HL-60/S4 (cell line): Measurements from ENCODE around the gene IGF2.

Experiments used
- in situ Hi-C: fragments of 300-500 bp; cut with MboI; formaldehyde crosslinking; loops from 2 replicates; pipeline ENCODE4 v1.14.3; 2022; ENCODE audit warnings: low sequenced_read_pairs

Gene IGF2

GRCh38 chr11:2172676-2173075, 33.5 kb upstream of the IGF2 start:
- in situ Hi-C loops: loop anchor here (25.0 kb wide), 1 partner anchor 335 kb away; the partner anchor contains the start of genes SYT8 and TNNI2

DNA sequence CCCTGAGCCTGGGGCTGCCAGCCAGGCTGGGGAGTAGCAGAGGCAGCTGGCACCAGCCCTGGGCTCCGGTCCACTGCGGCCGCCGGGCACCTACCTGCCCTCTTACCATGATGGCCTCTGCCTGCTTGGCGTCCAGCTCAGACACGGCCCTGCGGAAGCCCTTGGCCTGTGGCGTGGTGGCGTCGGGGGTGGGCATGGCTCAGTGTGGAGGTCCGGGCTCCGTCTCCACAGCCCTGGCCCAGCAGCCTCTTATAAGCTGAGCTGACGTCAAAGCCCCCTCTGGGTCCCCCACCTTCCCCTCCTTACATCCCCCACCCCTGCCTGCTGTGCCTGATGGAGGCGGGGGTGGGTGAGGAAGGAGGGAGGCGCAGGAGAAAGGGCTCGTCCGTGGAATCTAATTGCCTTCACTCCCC, 32.4 kb upstream of the IGF2 start, which contains the start of gene TH:
Gene TH, minus strand, starts transcription at position 225 of the 413 bp plus-strand sequence. Its CDS starts 29 bp downstream, at position 196.
- in situ Hi-C loops: loop anchor here (25.0 kb wide), 1 partner anchor 334 kb away; the partner anchor contains the start of genes SYT8 and TNNI2

GRCh38 chr11:2169626-2170570, 30.7 kb upstream of the IGF2 start:
- in situ Hi-C loops: loop anchor here (25.0 kb wide), 1 partner anchor 333 kb away; the partner anchor contains the start of genes SYT8 and TNNI2

- in situ Hi-C loops: loop anchor here (25.0 kb wide), 1 partner anchor 332 kb away; the partner anchor contains the start of genes SYT8 and TNNI2
Observed at GRCh38 chr11:2169005-2169378, 29.8 kb upstream of the IGF2 start.

DNA sequence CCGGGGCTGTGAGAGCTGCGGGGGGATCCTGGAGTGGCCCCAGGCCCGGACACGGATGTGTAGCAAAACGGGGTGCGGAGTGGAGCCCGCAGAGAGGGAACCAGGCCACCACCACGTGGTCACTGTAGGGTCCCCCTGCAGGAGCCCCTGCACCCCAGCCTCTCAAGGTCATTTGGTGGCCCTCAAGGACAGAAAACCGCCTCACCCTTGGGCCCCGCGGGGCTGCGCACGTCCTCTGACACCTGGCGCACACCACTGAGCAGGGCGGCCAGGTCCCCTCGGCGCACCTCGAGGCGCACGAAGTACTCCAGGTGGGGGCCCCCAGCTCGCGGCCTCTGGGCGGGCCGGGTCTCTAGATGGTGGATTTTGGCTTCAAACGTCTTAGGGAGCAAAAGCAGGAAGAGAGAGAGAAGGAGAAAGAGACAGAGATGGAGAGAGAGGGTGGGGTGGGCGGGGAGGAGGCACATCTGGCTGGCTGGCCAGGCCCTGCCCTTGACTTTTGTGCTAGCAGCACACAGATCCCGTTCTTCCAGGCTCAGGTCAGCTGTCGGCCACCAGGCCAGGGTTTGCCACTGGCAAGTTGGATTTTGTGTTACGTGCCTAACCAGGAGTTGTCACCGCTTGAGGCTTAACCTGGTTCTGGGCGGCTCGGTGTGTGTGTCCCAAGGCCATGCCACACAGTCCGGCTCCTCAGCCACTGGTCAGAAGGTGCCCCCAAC, 29.3 kb upstream of the IGF2 start:
- in situ Hi-C loops: loop anchor here (25.0 kb wide), 1 partner anchor 331 kb away; the partner anchor contains the start of genes SYT8 and TNNI2

DNA sequence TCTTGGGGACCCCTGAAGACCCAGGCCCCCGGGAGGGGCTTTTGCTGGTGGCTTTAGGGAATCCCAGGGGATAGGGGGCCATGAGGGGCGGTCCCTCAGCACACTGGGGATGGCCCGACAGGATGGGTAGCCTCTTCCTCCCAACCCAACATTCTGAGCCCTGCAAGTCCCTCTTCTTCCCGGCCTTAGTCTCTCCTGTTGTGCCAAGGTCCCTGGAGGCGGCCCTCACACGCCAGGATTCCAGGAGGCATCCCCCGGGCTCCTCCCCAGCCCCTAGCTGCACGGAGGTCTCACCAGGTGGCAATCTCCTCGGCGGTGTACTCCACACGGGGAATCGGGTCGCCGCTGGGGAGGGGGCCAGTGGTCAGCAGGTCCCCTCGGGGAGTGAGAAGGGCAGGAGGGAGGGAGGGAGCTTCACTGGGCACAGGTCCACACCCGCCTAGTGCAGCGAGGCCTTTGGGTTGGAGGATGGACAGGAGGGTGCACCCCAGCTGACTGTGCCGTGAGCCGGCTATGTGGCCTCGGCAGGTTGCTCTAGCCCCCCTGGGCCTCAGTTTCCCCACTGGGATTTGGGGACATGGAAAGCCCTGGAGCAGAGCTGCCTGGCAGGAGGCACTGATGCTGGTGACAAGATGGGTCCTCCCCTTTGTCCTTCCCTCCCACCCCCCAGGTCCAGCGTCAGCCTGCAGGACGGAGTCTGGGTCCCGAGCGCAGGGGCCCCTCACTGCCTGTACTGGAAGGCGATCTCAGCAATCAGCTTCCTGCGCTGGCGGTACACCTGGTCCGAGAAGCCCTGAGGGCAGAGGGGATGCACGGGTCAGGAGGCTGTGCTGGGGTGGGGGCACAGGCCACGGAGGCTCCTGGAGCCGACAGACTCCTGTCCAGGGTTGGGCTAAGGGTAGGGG, 28.2 kb upstream of the IGF2 start:
- in situ Hi-C loops: loop anchor here (25.0 kb wide), 1 partner anchor 330 kb away; the partner anchor contains the start of genes SYT8 and TNNI2

DNA sequence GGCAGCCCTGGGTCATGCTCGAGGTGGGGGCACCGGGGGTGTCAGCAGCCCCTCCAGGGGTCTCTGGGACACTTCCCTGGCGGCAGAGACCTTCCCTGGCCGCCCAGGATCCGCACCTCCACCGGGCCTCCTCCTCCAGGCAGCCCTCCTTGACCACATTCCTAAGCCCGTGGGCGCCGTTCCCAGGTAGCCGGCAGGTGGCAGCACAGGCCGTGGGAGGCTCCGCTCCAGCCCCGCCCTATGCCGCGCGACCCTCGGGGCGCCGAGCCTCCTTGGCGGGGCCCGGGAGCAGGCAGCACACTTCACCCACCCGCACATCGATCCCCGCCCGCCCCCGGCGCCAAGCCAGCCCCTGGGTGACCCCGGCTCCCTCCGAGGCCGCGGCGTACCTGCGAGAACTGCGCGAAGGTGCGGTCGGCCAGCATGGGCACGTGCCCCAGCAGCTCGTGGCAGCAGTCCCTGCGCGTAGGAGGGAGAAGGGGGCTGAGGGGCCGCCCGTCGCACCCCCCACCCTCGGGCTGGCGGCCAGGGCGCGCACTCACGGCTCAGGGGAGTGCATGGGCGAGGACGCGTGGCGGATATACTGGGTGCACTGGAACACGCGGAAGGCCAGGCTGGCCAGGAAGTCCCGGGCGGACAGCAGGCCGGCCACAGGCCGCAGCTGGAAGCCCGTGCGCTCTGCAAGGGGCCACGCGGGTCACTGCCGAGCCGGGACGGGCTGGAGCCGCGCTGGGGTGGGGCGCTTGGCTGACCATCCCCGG, 27.1 kb upstream of the IGF2 start:
- in situ Hi-C loops: loop anchor here (25.0 kb wide), 1 partner anchor 329 kb away; the partner anchor contains the start of genes SYT8 and TNNI2

DNA sequence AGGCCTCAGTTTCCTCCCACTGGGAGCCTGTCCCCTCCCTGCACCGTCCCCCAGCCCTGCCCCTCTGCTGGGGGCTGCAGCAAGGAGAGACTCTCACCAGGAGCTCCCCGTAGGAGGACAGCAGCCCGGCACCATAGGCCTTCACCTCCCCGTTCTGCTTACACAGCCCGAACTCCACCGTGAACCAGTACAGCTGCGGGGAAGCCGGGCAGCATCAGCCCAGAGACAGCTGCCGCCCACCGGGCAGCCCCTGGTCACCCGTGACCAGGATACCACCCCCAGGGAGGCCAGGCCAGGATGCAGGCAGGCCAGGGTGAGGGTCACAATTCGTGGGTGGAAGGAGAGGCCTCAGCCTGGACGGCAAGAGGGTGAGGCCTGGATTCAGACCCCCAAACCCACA, 26.4 kb upstream of the IGF2 start:
- in situ Hi-C loops: loop anchor here (25.0 kb wide), 1 partner anchor 328 kb away; the partner anchor contains the start of genes SYT8 and TNNI2

DNA sequence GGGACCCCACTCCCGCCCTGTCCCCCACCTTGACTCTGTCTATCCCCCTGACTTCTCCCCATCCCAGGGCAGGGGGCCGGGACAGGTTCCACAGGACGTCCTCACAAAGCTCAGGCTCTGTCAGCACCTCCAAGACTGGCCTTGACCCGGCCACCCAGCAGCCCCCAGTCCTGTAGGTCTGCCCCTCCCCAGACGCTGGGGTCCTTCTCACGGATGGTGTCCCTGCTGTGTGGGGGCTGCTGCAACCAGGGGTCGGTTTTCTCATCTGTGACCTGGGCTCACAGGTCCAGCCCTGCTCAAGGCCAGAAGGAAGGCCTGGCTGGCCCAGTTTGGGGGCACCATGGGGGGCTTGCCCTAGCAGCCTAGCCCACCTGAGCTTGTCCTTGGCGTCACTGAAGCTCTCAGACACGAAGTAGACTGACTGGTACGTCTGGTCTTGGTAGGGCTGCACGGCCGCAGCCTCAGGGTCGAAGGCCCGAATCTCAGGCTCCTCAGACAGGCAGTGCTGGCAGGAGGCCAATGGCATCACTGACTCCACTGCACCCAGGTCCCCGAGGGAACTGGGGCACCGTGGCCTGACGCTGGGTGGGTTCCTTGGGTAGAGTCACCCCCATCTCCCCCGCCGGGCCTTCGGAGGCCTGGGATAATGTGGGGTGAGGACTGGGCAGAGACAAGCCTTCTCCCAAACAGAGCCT, 25.8 kb upstream of the IGF2 start:
- in situ Hi-C loops: loop anchor here (25.0 kb wide), 1 partner anchor 328 kb away; the partner anchor contains the start of genes SYT8 and TNNI2

- in situ Hi-C loops: loop anchor here (25.0 kb wide), 1 partner anchor 327 kb away; the partner anchor contains the start of genes SYT8 and TNNI2
Observed at GRCh38 chr11:2164081-2164480, 24.9 kb upstream of the IGF2 start.

- in situ Hi-C loops: loop anchor here (25.0 kb wide), 1 partner anchor 326 kb away; the partner anchor contains the start of genes SYT8 and TNNI2
Observed at GRCh38 chr11:2163428-2163978, 24.3 kb upstream of the IGF2 start.

- in situ Hi-C loops: loop anchor here (25.0 kb wide), 1 partner anchor 323 kb away; the partner anchor contains the start of genes SYT8 and TNNI2
Observed at GRCh38 chr11:2160736-2161259, 21.6 kb upstream of the IGF2 start, which contains the start of gene INS. INS (minus strand) TSS chr11:2161209; CDS start chr11:2160971, 238 bp downstream.

GRCh38 chr11:2159536-2160413, 20.6 kb upstream of the IGF2 start:
- in situ Hi-C loops: loop anchor here (25.0 kb wide), 1 partner anchor 322 kb away; the partner anchor contains the start of genes SYT8 and TNNI2

- in situ Hi-C loops: loop anchor here (25.0 kb wide), 1 partner anchor 322 kb away; the partner anchor contains the start of genes SYT8 and TNNI2
Observed at GRCh38 chr11:2158966-2159365, 19.8 kb upstream of the IGF2 start.

DNA sequence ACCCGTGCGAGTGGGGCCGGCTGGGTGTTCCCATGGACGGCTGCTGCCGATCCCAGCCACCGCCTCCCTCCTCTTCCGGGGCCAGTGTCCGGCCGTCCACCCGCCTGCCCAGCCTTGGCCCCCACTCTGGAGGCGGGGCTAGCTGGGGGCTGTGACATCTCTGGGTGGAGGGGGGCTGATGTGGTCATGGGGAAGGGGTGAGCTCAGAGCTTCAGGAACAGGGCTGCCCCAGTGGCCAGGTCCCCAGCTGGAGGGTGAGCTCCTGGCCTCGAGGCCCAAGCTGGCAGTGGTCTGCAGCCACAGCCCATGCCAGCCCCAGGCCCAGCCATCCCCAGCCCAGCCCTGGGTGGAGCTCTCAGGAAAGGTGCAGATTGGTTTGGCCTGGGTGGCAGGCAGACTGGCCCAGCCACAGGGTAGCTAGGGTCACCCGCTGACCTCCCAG, 19.1 kb upstream of the IGF2 start:
- in situ Hi-C loops: loop anchor here (25.0 kb wide), 1 partner anchor 321 kb away; the partner anchor contains the start of genes SYT8 and TNNI2
